B cell (primary cell): ENCODE results near the gene LIN7A.

ENCODE experiments used
- CTCF ChIP-seq: fragments of 200-600 bp; IDR thresholded peaks from one replicate; pipeline ENCODE4 v1.8.0; 2022; ENCODE audit warnings: antibody characterized with exemption, mild to moderate bottlenecking
- EZH2 ChIP-seq: IDR thresholded peaks from 2 replicates; pipeline ENCODE4 v1.6.1; 2012; ENCODE audit warnings: borderline replicate concordance, low read depth, mild to moderate bottlenecking, moderate library complexity, low read length; ENCODE audit not compliant: insufficient read depth, poor library complexity, severe bottlenecking

GRCh38 chr12:80864046-80864735, 73.5 kb downstream of the LIN7A start:
- no peak for TF ChIP-seq CTCF
- TF ChIP-seq EZH2 = no peak
